GM23338 (cell line): ENCODE results near the gene IDI2.

ENCODE experiments used
- ETS1 ChIP-seq: IDR thresholded peaks from 2 replicates; pipeline ENCODE4 v1.6.1; 2016; ENCODE audit warnings: antibody characterized with exemption
- EZH2 ChIP-seq: fragments of 200-600 bp; sonication (generic); IDR thresholded peaks from one replicate; pipeline ENCODE4 v1.8.0; 2017; ENCODE audit warnings: antibody characterized with exemption, mild to moderate bottlenecking, low read depth; ENCODE audit not compliant: unreplicated experiment
- EZH2phosphoT487 ChIP-seq: fragments of 200-600 bp; sonication (generic); IDR thresholded peaks from one replicate; pipeline ENCODE4 v1.8.1; 2018; ENCODE audit warnings: antibody characterized with exemption; ENCODE audit not compliant: unreplicated experiment
- JUNB ChIP-seq: IDR thresholded peaks from one replicate; pipeline ENCODE4 v1.6.1; 2016; ENCODE audit warnings: antibody characterized with exemption; ENCODE audit not compliant: unreplicated experiment
- POLR2AphosphoS5 ChIP-seq: IDR thresholded peaks from 2 replicates; pipeline ENCODE4 v1.6.1; 2016; ENCODE audit warnings: antibody characterized with exemption, low read depth
- STAT1 ChIP-seq: IDR thresholded peaks from one replicate; pipeline ENCODE4 v1.6.1; 2016; ENCODE audit warnings: antibody characterized with exemption; ENCODE audit not compliant: unreplicated experiment
- ZNF331 ChIP-seq: fragments of 250-450 bp; sonication (Bioruptor Pico); IDR thresholded peaks from 2 replicates; pipeline ENCODE4 v1.5.0; 2020; ENCODE audit warnings: low read depth, mild to moderate bottlenecking, moderate library complexity
- TF ChIP-seq, protein P1 (sequence below), 2 experiments: fragments of 200-600 bp in 1 of 2; sonication (generic) in 1 of 2; conservative IDR thresholded peaks; 2 replicates each; pipeline versions ENCODE4 v1.5.1 to v1.6.1; 2016 to 2017; ENCODE audit warnings: antibody characterized with exemption in 2 of 2, low read depth in 2 of 2, mild to moderate bottlenecking in 2 of 2, moderate library complexity in 1 of 2
- TF ChIP-seq, protein P2 (sequence below): IDR thresholded peaks from one replicate; pipeline ENCODE4 v1.6.1; 2018; ENCODE audit warnings: antibody characterized with exemption; ENCODE audit not compliant: unreplicated experiment

GRCh38 chr10:1035201-1035600 is 9.5 kb upstream of the IDI2 start:
- TF ChIP-seq, protein P1, sequence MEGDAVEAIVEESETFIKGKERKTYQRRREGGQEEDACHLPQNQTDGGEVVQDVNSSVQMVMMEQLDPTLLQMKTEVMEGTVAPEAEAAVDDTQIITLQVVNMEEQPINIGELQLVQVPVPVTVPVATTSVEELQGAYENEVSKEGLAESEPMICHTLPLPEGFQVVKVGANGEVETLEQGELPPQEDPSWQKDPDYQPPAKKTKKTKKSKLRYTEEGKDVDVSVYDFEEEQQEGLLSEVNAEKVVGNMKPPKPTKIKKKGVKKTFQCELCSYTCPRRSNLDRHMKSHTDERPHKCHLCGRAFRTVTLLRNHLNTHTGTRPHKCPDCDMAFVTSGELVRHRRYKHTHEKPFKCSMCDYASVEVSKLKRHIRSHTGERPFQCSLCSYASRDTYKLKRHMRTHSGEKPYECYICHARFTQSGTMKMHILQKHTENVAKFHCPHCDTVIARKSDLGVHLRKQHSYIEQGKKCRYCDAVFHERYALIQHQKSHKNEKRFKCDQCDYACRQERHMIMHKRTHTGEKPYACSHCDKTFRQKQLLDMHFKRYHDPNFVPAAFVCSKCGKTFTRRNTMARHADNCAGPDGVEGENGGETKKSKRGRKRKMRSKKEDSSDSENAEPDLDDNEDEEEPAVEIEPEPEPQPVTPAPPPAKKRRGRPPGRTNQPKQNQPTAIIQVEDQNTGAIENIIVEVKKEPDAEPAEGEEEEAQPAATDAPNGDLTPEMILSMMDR (conservative IDR thresholded peaks at IDR 0.05; ENCODE audit: low read depth in 2 of 2) = no peak
- TF ChIP-seq POLR2AphosphoS5 (no peak), ZNF331 (CRISPR knock-in tag) (no peak), EZH2 (no peak), EZH2phosphoT487 (no peak), JUNB (no peak), STAT1 (no peak), ETS1 (no peak)
- TF ChIP-seq, protein P2, sequence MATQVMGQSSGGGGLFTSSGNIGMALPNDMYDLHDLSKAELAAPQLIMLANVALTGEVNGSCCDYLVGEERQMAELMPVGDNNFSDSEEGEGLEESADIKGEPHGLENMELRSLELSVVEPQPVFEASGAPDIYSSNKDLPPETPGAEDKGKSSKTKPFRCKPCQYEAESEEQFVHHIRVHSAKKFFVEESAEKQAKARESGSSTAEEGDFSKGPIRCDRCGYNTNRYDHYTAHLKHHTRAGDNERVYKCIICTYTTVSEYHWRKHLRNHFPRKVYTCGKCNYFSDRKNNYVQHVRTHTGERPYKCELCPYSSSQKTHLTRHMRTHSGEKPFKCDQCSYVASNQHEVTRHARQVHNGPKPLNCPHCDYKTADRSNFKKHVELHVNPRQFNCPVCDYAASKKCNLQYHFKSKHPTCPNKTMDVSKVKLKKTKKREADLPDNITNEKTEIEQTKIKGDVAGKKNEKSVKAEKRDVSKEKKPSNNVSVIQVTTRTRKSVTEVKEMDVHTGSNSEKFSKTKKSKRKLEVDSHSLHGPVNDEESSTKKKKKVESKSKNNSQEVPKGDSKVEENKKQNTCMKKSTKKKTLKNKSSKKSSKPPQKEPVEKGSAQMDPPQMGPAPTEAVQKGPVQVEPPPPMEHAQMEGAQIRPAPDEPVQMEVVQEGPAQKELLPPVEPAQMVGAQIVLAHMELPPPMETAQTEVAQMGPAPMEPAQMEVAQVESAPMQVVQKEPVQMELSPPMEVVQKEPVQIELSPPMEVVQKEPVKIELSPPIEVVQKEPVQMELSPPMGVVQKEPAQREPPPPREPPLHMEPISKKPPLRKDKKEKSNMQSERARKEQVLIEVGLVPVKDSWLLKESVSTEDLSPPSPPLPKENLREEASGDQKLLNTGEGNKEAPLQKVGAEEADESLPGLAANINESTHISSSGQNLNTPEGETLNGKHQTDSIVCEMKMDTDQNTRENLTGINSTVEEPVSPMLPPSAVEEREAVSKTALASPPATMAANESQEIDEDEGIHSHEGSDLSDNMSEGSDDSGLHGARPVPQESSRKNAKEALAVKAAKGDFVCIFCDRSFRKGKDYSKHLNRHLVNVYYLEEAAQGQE = no peak
